Measurements from ENCODE around the gene CNGA1.

The CNGA1 gene
- 0.09 to 0.12 reads per million in 2 experiments for total RNA-seq

DNA sequence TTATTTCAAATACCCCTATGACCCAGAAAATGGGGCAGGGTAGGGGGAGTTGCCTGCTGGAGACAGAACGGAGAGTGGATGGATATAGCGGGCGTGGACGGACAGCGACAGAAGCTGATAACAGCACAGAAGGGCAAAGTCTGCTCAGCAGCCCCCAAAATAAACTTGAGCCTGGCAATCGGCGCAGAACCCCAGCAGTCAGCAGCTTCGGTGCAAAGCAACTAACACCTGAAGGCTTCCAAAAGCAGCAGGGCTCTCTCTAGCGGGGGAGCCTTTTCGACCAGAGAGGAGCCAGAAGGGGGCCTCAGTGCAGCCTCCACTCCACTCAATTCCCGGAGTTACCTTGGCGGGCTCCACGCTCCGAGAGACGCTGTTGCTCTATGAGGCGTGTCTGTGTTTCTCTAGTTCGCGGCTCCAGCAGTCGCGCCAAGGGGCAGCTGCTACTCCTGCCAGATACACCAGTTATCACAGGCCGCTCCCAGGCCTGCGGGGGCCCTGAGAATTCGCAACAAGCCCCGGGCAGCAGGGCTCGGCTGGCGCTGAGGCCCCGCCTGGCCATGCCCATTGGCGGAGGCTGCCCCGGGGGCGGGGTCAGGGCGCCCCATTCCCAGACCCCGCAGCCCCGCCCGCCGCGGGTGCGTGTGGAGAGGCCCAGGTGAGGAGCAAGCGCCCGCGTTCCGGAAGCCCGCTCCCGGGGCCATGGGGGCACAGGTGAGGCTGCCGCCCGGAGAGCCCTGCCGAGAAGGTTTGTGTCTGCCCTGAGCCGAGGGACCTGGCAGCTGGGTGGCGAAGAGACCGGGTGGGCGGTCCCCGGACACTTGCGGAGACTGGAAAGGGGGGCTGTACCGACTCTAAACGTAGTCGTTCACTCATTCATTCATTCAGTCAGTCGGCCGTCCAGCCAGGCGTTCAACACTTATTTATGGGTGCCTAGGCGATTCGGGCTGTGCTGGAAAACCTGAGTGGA lies at the start of gene CNGA1, which contains the start of gene NIPAL1:
TSS of gene CNGA1 (minus strand) at position 541 of the 967 bp plus-strand sequence. CDS start 63,992 bp downstream, outside the sequence.
TSS of gene NIPAL1 (plus strand) at position 632 of the 967 bp plus-strand sequence. CDS start at position 700, 68 bp downstream.
- peak; percentile 62 for DNase-seq (ENCODE audit: low read depth)

GRCh38 chr4:48065587-48066052 lies 49.1 kb upstream of the CNGA1 start:
- DNase-seq (ENCODE audit: low read depth), result no peak

DNA sequence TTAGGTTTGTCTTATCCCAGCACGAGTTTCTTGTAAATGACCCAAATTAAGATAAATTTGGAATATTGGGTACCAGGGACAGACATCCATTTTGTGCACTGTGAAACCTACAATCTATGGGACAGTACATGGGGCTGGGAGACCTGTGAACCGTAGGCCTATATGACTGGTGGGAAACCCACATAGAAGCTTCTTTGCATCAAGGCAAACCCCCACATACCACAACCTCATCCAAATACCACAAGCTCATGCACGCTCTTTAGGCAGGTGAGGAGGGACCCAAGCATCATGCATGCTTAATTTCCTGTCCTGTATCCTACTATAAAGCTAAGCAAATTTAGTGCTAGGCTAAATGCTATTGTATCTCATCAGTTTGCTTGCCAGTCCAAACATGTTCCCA lies 47.9 kb upstream of the CNGA1 start:
- DNase-seq (ENCODE audit: low read depth), result no peak

DNA sequence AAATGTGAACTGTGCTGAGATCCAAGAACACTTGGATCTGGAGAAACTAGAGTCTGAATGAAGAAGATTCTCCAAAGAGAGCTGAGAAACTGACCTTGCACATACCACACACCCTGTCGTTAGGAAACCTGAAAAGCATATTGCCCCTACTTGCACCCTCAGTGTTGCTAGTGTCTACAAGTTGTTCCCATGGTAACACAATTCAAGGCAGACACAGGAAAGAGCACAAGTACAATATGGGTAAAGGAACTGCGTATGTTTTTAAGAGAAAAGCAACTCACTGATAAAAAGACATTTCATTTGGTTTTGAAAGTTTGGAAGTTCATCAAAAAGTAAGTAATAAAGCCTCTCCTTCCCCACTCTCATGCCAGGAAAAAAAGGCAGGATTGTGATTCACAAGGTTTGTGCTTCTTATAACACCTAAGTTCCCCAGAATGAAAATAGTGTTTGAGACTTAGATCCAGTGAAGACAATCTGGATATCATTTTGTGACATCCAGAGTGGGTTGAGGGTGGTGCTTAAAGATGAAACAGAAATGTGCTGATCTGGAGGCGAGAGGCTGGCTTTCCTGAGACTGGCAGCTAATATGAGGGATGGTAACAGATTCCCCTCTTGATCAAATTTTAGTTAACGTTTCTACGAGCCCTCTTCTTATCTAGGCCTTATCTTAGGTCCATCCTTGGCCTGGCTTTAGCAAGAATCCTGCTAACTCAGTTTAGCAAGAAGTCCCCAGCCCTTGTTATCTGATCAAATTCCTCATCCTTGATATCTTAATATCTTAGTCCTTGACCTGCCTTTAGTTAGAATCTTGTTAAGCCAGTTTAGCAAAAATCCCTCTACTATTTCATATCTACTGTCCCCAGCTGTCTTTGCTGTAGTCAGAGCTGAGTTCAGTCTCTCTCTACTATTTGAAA lies 42.4 kb upstream of the CNGA1 start:
- no peak for DNase-seq (ENCODE audit: low read depth)

- no peak for DNase-seq (ENCODE audit: low read depth)
These were observed 34.6 kb upstream of the CNGA1 start for GRCh38 chr4:48051078-48051477.

DNA sequence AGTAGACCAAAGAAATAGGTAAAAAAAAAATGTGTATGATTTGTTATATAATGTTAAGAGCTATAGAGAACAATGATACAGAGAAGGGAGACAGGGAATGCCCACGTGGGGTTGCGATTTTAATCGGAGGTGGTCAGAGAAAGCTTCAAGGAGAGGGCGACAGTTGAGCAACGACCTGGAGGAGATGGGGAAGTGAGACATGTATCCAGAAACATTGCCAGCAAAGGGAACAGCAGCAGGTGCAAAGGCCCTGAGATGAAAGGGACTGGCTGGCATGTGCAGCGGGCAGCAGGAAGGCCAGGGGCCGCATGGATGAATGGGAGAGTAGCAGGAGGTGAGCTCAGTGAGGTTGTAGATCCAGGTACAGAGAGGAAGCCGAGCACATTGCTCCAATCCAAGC lies 33.0 kb upstream of the CNGA1 start:
- no peak for DNase-seq (ENCODE audit: low read depth)

GRCh38 chr4:48047896-48048295 lies 31.4 kb upstream of the CNGA1 start:
- DNase-seq (ENCODE audit: low read depth), result no peak

GRCh38 chr4:48047421-48047844 lies 31.0 kb upstream of the CNGA1 start:
- no peak for DNase-seq (ENCODE audit: low read depth)

- DNase-seq (ENCODE audit: low read depth), result no peak
These were observed 29.6 kb upstream of the CNGA1 start for GRCh38 chr4:48046059-48046458.

GRCh38 chr4:48044298-48044697 lies 27.8 kb upstream of the CNGA1 start:
- DNase-seq (ENCODE audit: low read depth), result no peak

- DNase-seq (ENCODE audit: low read depth), result no peak
These were observed 27.0 kb upstream of the CNGA1 start for GRCh38 chr4:48043504-48043903.

GRCh38 chr4:48042979-48043461 lies 26.5 kb upstream of the CNGA1 start:
- no peak for DNase-seq (ENCODE audit: low read depth)

DNA sequence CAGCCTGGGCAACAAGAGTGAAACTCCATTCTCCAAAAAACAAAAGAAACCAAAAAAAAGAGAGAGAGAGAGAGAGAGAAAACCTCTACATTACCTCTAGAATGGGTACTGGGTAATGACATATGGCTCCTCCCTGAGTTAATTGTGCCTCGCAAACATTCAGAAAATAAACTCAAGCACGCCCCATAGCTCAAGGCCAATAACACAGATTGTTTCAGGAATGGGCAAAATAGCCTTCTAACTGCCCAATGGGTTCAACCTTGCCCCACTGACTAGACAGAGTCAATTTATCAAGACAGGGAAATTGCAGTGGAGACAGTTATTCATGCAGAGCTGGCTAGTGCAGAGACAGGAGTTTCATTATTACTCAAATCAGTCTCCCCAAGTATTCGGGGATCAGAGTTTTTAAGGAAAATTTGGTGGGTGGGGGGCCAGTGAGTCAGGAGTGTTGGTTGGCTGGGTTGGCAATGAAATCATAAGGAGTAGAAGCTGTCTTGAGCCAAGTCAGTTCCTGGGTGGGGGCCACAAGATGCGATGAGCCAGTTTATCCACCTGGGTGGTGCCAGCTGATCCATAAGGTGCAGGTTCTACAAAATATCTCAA lies 25.2 kb upstream of the CNGA1 start:
- no peak for DNase-seq (ENCODE audit: low read depth)

DNA sequence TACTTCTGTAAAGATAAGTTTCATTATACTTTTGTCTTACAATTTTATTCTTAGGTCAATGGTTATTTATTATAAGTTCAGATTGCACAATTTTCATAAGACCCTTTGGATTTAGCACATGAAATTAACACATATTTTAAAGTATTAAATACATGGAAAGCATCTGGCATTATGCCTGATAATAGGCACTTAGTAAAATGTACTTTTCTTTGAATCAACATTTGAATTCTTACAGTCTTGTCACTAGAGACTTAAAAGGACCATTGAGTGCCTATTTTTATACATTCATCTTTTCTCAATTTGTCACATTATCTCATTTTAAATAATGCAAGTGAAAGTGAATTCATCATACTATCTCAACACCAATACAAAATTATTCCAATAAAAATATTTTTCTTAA lies 23.1 kb upstream of the CNGA1 start:
- DNase-seq (ENCODE audit: low read depth), result no peak

DNA sequence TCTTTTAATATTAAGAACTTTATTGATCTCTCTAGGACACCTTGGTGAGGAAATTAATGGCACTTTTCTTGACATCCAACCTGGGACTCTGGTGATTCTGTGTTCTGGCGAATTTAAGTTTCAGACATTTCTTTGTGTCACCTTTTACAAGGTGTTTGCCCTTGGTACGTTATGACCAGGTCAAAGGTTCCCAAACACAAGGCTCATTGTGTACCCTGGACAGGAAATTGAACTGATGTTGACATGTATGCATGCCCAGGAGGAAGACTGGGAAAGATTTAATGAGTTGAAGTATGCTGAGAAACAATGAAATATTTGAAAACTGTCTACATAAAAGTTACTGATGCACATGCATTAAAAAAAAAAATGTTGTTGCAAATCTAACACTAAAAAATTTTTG lies 22.2 kb upstream of the CNGA1 start:
- no peak for DNase-seq (ENCODE audit: low read depth)

DNA sequence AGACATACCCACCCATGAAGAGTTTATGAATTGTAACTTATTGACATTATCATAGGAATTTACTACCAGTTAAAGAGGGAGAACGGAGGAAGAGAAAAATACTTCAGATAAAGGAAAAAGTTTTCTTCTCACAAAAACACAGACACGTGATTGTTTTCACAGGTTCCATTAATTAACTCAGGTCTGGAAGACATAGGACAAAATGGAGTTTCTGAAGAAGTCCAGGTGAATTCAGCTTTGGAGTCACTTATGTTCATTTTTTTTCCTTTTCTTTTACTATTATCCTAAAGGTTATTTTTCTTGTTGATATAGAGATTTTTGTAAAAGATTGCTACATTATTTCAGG lies 20.6 kb upstream of the CNGA1 start:
- no peak for DNase-seq (ENCODE audit: low read depth)

GRCh38 chr4:48035952-48036351 lies 19.5 kb upstream of the CNGA1 start:
- DNase-seq (ENCODE audit: low read depth), result no peak

- DNase-seq (ENCODE audit: low read depth), result peak; percentile 40
These were observed 17.4 kb upstream of the CNGA1 start for GRCh38 chr4:48033825-48034413.

- no peak for DNase-seq (ENCODE audit: low read depth)
These were observed 16.9 kb upstream of the CNGA1 start for GRCh38 chr4:48033412-48033811.

DNA sequence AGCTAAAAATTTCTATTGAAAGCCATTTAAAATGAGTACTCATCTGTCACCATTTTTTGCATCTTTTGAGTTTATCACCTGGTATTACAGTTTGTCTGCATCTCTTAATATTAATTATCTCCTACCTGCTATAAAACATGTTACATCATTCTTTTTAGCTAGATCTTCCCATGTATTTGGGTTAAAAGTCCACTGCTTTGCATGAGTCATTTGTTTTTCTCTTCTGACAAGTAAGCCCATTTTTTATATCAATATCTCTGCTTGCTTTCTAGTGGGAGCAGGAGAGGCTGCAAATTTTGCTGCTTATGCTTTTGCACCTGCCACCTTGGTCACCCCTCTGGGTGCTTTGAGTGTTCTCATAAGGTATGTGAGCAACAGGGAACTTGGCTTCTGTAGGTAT lies 16.2 kb upstream of the CNGA1 start:
- no peak for DNase-seq (ENCODE audit: low read depth)

GRCh38 chr4:48031802-48032525 lies 15.5 kb upstream of the CNGA1 start:
- no peak for DNase-seq (ENCODE audit: low read depth)

Measured in T follicular helper cell (primary cell).